Common myeloid progenitor, CD34-positive (primary cell): ENCODE data around the gene BMPER.

Experiments used
- CTCF ChIA-PET: fragments of 350-600 bp; sonication (Branson Sonifier 250); formaldehyde crosslinking; loops from one replicate; lab custom pipeline; 2021; ENCODE audit warnings: antibody characterized with exemption; lab: Charles Lee
- POLR2A ChIA-PET: fragments of 350-600 bp; sonication (Branson Sonifier 250); formaldehyde crosslinking; loops from one replicate; lab custom pipeline; 2021; ENCODE audit warnings: antibody characterized with exemption; lab: Charles Lee
- DNase-seq, 3 donors: peaks; one replicate each; pipeline versions ENCODE4 v3.0.0 to v3.0.0-alpha.2; 2013
- H3K27ac ChIP-seq, 2 experiments: 1 replicate in 1 of 2; 2 replicates in 1 of 2; pipeline ENCODE4 v1.7.0; 2013; ENCODE audit warnings: inconsistent platforms in 2 of 2, low read length in 2 of 2, mild to moderate bottlenecking in 2 of 2, low read depth in 1 of 2, moderate library complexity in 1 of 2; ENCODE audit not compliant: severe bottlenecking in 2 of 2, insufficient read depth in 1 of 2, poor library complexity in 1 of 2
- H3K27me3 ChIP-seq, 5 experiments: replicated peaks in 2 of 5; 1 replicate in 3 of 5; 2 replicates in 2 of 5; pipeline versions ENCODE4 v1.6.1 to v1.7.0; 2013; ENCODE audit warnings: low read length in 4 of 5, mild to moderate bottlenecking in 2 of 5, moderate library complexity in 2 of 5, inconsistent platforms in 1 of 5; ENCODE audit not compliant: insufficient read depth in 5 of 5, control insufficient read depth in 4 of 5
- H3K36me3 ChIP-seq, 4 experiments: 1 replicate in 2 of 4; 2 replicates in 2 of 4; pipeline versions ENCODE4 v1.6.1 to v1.7.0; 2013; ENCODE audit warnings: low read length in 3 of 4, control low read depth in 1 of 4, mild to moderate bottlenecking in 1 of 4; ENCODE audit not compliant: control insufficient read depth in 4 of 4, insufficient read depth in 4 of 4
- H3K4me1 ChIP-seq, 4 experiments: 1 replicate in 3 of 4; 2 replicates in 1 of 4; pipeline versions ENCODE4 v1.6.1 to v1.7.1; 2013; ENCODE audit warnings: low read length in 3 of 4, mild to moderate bottlenecking in 3 of 4, control low read depth in 1 of 4, inconsistent platforms in 1 of 4, moderate library complexity in 1 of 4; ENCODE audit not compliant: control insufficient read depth in 4 of 4, insufficient read depth in 4 of 4; ENCODE audit errors: control extremely low read depth in 1 of 4
- H3K4me3 ChIP-seq, 7 experiments: 1 replicate in 4 of 7; 2 replicates in 3 of 7; pipeline versions ENCODE4 v1.5.1 to v1.7.0; 2013; ENCODE audit warnings: mild to moderate bottlenecking in 7 of 7, low read length in 6 of 7, moderate library complexity in 6 of 7, inconsistent platforms in 2 of 7, low read depth in 2 of 7, control low read depth in 1 of 7; ENCODE audit not compliant: insufficient read depth in 4 of 7, control insufficient read depth in 1 of 7; ENCODE audit errors: extremely low read depth in 1 of 7
- H3K9me3 ChIP-seq, 5 experiments: 1 replicate in 4 of 5; 2 replicates in 1 of 5; pipeline versions ENCODE4 v1.6.1 to v1.7.1; 2013; ENCODE audit warnings: low read length in 4 of 5, mild to moderate bottlenecking in 2 of 5, inconsistent platforms in 1 of 5, low read depth in 1 of 5, moderate library complexity in 1 of 5; ENCODE audit not compliant: control insufficient read depth in 4 of 5, insufficient read depth in 2 of 5; ENCODE audit errors: control extremely low read depth in 1 of 5
- WGBS: methylation state at CpG from one replicate; pipeline ENCODE4 v1.1.5; 2013; ENCODE audit not compliant: insufficient coverage; 5-methylcytosine and 5-hydroxymethylcytosine counted together

The BMPER gene

DNA sequence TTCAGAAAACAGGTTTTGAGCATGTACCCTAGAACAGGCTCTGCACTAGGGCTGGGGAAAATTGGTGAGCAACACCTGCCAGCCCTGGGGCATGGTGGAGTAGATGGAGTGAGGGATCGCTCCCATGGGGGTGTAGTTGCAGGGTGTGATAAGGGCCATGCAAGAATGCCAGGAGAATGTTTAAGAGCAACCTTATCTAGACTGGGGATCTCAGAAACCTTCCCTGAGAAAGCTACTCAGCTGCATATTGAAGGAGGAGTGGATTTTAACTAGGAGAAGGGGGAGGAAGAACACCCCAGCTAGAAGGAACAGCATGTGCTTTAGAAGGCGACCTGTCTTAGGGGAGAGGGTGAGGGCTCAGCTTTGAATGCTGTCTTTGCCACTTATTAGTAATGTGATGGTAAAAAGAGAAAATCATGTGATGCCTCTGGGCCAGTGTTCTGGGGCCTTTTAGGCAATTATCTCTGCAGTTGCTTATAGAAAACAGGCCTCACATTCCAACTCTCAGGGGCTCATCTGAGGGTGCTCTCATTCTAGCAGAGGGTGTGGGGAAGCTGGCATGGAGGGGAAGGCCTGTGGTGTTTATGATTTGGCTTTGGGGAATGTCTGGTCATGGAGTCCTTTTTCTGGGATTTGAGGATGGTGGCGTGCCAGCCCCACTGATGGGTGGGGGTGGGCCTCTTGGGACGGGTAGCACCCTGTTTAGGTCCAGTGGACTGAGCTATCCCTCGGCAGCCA lies 225.4 kb downstream of the BMPER start:
- no peak overlapping the region for H3K27ac ChIP-seq

GRCh38 chr7:34131371-34131770 lies 226.0 kb downstream of the BMPER start:
- ChIA-PET CTCF (no interaction called here), POLR2A (no interaction called here)
- no peak overlapping the region for H3K27ac ChIP-seq
- 86% methylated on average over 7 of the region's 9 CpGs for WGBS
- H3K9me3 ChIP-seq = no peaks in the 10 kb centered on the region
- H3K36me3 ChIP-seq = no peaks in the 10 kb centered on the region
- H3K4me3 ChIP-seq = no peak overlapping the region
- peaks cover 0 to 4% (median 0%) of the 10 kb centered on the region in 5 experiments for H3K27me3 ChIP-seq
- H3K4me1 ChIP-seq = no peaks in the 10 kb centered on the region
- no peak for DNase-seq

More for the DNA sequence above, 225.4 kb downstream of the BMPER start:
- Histone ChIP-seq H3K36me3 (no peaks in the 10 kb centered on the region), H3K27me3 (peaks cover 0 to 1% (median 0%) of the 10 kb centered on the region in 5 experiments), H3K4me1 (no peaks in the 10 kb centered on the region), H3K9me3 (peaks cover 0 to 2% (median 1%) of the 10 kb centered on the region in 5 experiments), H3K4me3 (no peak overlapping the region)
- 85% methylated on average over 3 of the region's 5 CpGs for WGBS
- ChIA-PET CTCF (no interaction called here), POLR2A (no interaction called here)
- DNase-seq = no peak

GRCh38 chr7:34133356-34133982 lies 228.1 kb downstream of the BMPER start:
- DNase-seq = no peak
- Histone ChIP-seq H3K4me3 (no peak overlapping the region), H3K27ac (no peak overlapping the region), H3K4me1 (no peaks in the 10 kb centered on the region), H3K36me3 (no peaks in the 10 kb centered on the region), H3K27me3 (peaks cover 0 to 11% (median 0%) of the 10 kb centered on the region in 5 experiments), H3K9me3 (no peaks in the 10 kb centered on the region)
- 95% methylated on average over 7 of the region's 8 CpGs for WGBS
- ChIA-PET POLR2A (no interaction called here), CTCF (interaction anchor here (3.1 kb wide), 1 partner anchor 11 kb away, joined by 12 read pairs; no protein-coding TSS in a partner anchor)

GRCh38 chr7:34133983-34134782 lies 228.8 kb downstream of the BMPER start:
- CTCF ChIA-PET = interaction anchor here (0.9 to 3.1 kb wide), 2 partner anchors 11 kb away, joined by 3 to 12 read pairs; no protein-coding TSS in a partner anchor
- peaks cover 0 to 11% (median 0%) of the 10 kb centered on the region in 5 experiments for H3K27me3 ChIP-seq
- H3K36me3 ChIP-seq = no peaks in the 10 kb centered on the region
- H3K9me3 ChIP-seq = no peaks in the 10 kb centered on the region
- POLR2A ChIA-PET = no interaction called here
- H3K4me3 ChIP-seq = no peak overlapping the region
- no peaks in the 10 kb centered on the region for H3K4me1 ChIP-seq
- 52% methylated on average over 11 of the region's 12 CpGs for WGBS
- DNase-seq = peak; percentile 12 to 24 (median 13)
- H3K27ac ChIP-seq = no peak overlapping the region

DNA sequence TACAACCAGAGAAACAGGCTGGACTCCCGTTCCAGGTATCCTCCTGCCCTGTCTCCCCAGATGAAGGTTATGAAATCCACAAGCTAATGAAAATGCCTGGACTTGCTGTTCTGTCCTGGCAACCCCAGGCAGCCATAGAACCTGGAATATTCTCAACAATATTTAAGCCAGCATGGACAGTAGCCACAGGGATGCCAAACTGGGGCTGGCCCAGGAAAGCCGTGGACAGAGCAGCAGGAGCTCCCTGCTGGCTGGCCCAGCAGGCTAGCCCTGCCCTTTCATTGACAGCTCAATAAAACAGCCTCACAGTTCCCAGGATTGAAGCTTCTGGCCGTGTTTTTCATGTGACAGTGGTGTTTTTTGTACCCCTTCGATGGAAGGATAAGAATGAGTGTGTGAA lies 230.6 kb downstream of the BMPER start:
- H3K27me3 ChIP-seq = peaks cover 0 to 11% (median 0%) of the 10 kb centered on the region in 5 experiments
- ChIA-PET CTCF (no interaction called here), POLR2A (no interaction called here)
- 79% methylated on average over 3 of the region's 4 CpGs for WGBS
- H3K27ac ChIP-seq = no peak overlapping the region
- DNase-seq = no peak
- H3K9me3 ChIP-seq = no peaks in the 10 kb centered on the region
- no peaks in the 10 kb centered on the region for H3K36me3 ChIP-seq
- H3K4me3 ChIP-seq = no peak overlapping the region
- no peaks in the 10 kb centered on the region for H3K4me1 ChIP-seq

GRCh38 chr7:34136698-34137097 lies 231.4 kb downstream of the BMPER start:
- Histone ChIP-seq H3K4me3 (no peak overlapping the region), H3K9me3 (no peaks in the 10 kb centered on the region), H3K27ac (no peak overlapping the region), H3K36me3 (no peaks in the 10 kb centered on the region), H3K27me3 (peaks cover 0 to 11% (median 0%) of the 10 kb centered on the region in 5 experiments), H3K4me1 (no peaks in the 10 kb centered on the region)
- WGBS = 93% methylated on average over 4 of the region's 5 CpGs
- ChIA-PET CTCF (interaction anchor here (0.7 kb wide), 1 partner anchor 20 kb away, joined by 3 read pairs; no protein-coding TSS in a partner anchor), POLR2A (no interaction called here)
- no peak for DNase-seq
